GM12878 (cell line): Measurements from ENCODE around the gene LBH. TPM values are rescaled to one million over a fixed set of nuclear protein-coding genes. Genes with fewer than 3 reads are reported as not detected.

Source experiments
- ATAC-seq: fragments of 200-7000 bp; cut with Tn5 transposase; 3 replicates; pipeline ENCODE4 v1.9.1; 2020; ENCODE audit warnings: mild to moderate bottlenecking, moderate library complexity
- BruUV-seq: library from RNA; stranded (reverse); fragments of 400-500 nt; replicated peaks from 2 replicates; lab custom pipeline; 2021; lab: Mats Ljungman, UMichigan
- CTCF ChIA-PET: fragments of 300-600 bp; sonication (Branson Sonifier 250); formaldehyde crosslinking; extraction: SDS; loops from one replicate; lab custom pipeline; 2021; ENCODE audit warnings: inconsistent platforms; lab: Yijun Ruan, JAX
- POLR2A ChIA-PET: fragments of 350-600 bp; formaldehyde crosslinking; extraction: SDS; loops from one replicate; lab custom pipeline; 2021; ENCODE audit warnings: inconsistent platforms; lab: Charles Lee
- RAD21 ChIA-PET: fragments of 300-600 bp; sonication (Branson Sonifier 250); formaldehyde crosslinking; loops from one replicate; lab custom pipeline; 2023; ENCODE audit warnings: antibody characterized with exemption; ENCODE audit not compliant: unreplicated experiment; lab: Charles Lee
- SMC1A ChIA-PET: fragments of 300-600 bp; sonication (Branson Sonifier 250); formaldehyde crosslinking; loops from one replicate; lab custom pipeline; 2023; ENCODE audit not compliant: unreplicated experiment, uncharacterized antibody; lab: Charles Lee
- DNase-seq: peaks from one replicate; pipeline ENCODE4 v3.0.0-alpha.2; 2011; ENCODE audit warnings: low read depth, low spot score
- FAIRE-seq: peaks from 3 replicates; lab custom pipeline; 2011; peaks lifted over from hg19 to GRCh38; lab: Jason Lieb, UNC
- H2AFZ ChIP-seq: 2 replicates; pipeline ENCODE4 v1.6.0; 2011; ENCODE audit warnings: low read depth, low read length, control low read depth; ENCODE audit not compliant: control insufficient read depth
- H3K27ac ChIP-seq: 2 replicates; pipeline ENCODE4 v1.5.1; 2011; ENCODE audit warnings: control low read depth; ENCODE audit not compliant: control insufficient read depth, insufficient read depth
- H3K27me3 ChIP-seq, 2 experiments: replicated peaks in 1 of 2; 2 replicates each; pipeline versions ENCODE4 v1.6.0 to v1.6.1; 2011; ENCODE audit warnings: low read length in 1 of 2; ENCODE audit not compliant: control insufficient read depth in 2 of 2, insufficient read depth in 2 of 2
- H3K36me3 ChIP-seq, 2 experiments: 2 replicates each; pipeline ENCODE4 v1.5.1; 2011; ENCODE audit warnings: low read length in 1 of 2; ENCODE audit not compliant: control insufficient read depth in 2 of 2, insufficient read depth in 2 of 2
- H3K4me1 ChIP-seq: 2 replicates; pipeline ENCODE4 v1.6.1; 2011; ENCODE audit warnings: mild to moderate bottlenecking, low read length, moderate library complexity, mixed read lengths; ENCODE audit not compliant: control insufficient read depth, insufficient read depth
- H3K4me2 ChIP-seq: 2 replicates; pipeline ENCODE4 v1.6.0; 2011; ENCODE audit warnings: control low read depth; ENCODE audit not compliant: control insufficient read depth, insufficient read depth
- H3K4me3 ChIP-seq: fragments of 200-600 bp; sonication (generic); 2 replicates; pipeline ENCODE4 v1.5.1; 2016
- H3K79me2 ChIP-seq: 2 replicates; pipeline ENCODE4 v1.6.0; 2011; ENCODE audit warnings: low read length; ENCODE audit not compliant: control insufficient read depth, insufficient read depth
- H3K9ac ChIP-seq: 2 replicates; pipeline ENCODE4 v1.8.0; 2011; ENCODE audit warnings: low read length, control low read depth, mixed read lengths; ENCODE audit not compliant: control insufficient read depth, insufficient read depth
- H3K9me3 ChIP-seq: replicated peaks from 3 replicates; pipeline ENCODE4 v1.5.1; 2011; ENCODE audit warnings: mild to moderate bottlenecking, low read length; ENCODE audit not compliant: control insufficient read depth, insufficient read depth
- H4K20me1 ChIP-seq: 2 replicates; pipeline ENCODE4 v1.6.0; 2011; ENCODE audit not compliant: control insufficient read depth, insufficient read depth
- ATF2 ChIP-seq: IDR thresholded peaks from 2 replicates; pipeline ENCODE4 v1.6.1; 2012; ENCODE audit warnings: low read length, inconsistent platforms
- BRCA1 ChIP-seq: IDR thresholded peaks from 2 replicates; pipeline ENCODE4 v1.6.1; 2011; ENCODE audit warnings: low read depth, low read length, improper control_type of control experiment
- CEBPZ ChIP-seq: fragments of 150-350 bp; IDR thresholded peaks from 2 replicates; pipeline ENCODE4 v1.6.1; 2016; ENCODE audit warnings: low read depth, low read length
- FOXK2 ChIP-seq: fragments of 450-650 bp; IDR thresholded peaks from 2 replicates; pipeline ENCODE4 v1.6.1; 2017; ENCODE audit warnings: mild to moderate bottlenecking, moderate library complexity
- MTA3 ChIP-seq: IDR thresholded peaks from 2 replicates; pipeline ENCODE4 v1.6.1; 2012; ENCODE audit warnings: low read length, inconsistent platforms, borderline replicate concordance
- WRNIP1 ChIP-seq: IDR thresholded peaks from 2 replicates; pipeline ENCODE4 v1.6.1; 2011; ENCODE audit warnings: low read depth, low read length, improper control_type of control experiment, borderline replicate concordance
- ZBTB40 ChIP-seq: fragments of 450-650 bp; IDR thresholded peaks from 2 replicates; pipeline ENCODE4 v1.6.1; 2016; ENCODE audit warnings: mild to moderate bottlenecking, moderate library complexity, borderline replicate concordance
- whole genome bisulfite sequencing: methylation state at CpG from one replicate; pipeline ENCODE4 v1.1.6; 2016; ENCODE audit warnings: low lambda C conversion rate; ENCODE audit not compliant: insufficient replicate concordance, insufficient coverage; ENCODE audit errors: missing lambda C conversion rate; 5-methylcytosine and 5-hydroxymethylcytosine counted together
- in situ Hi-C: fragments of 300-500 bp; cut with MboI; formaldehyde crosslinking; loops from 9 replicates; pipeline ENCODE4 v1.14.3; 2018; ENCODE audit warnings: mixed read lengths
- intact Hi-C: fragments of 100-400 bp; cut with micrococcal nuclease; formaldehyde crosslinking; loops from one replicate; pipeline ENCODE4 v1.14.2; 2022; ENCODE audit not compliant: unreplicated experiment
- polyA plus RNA-seq, 11 experiments: library from polyadenylated mRNA; depleted of rRNA in 4 of 11; unstranded in 6 of 11; stranded (reverse) in 5 of 11; fragments of >200 nt; fragmentation: Nextera tagmentation in 4 of 11; fragmentation: Illumina TruSeq in 1 of 11; extraction: Ambion mirVana in 4 of 11; extraction: Trizol in 1 of 11; gene quantifications; 1 replicate in 1 of 11; 2 replicates in 10 of 11; pipeline versions ENCODE4 v1.2.1 to v1.2.3, GENCODE V29; 2011 to 2016; ENCODE audit warnings: inconsistent platforms in 2 of 11, missing spikeins in 2 of 11, low read depth in 1 of 11
- total RNA-seq, 4 experiments: library from RNA; depleted of rRNA in 3 of 4; stranded (reverse); fragments of >200 nt in 3 of 4; fragmentation: Illumina TruSeq in 1 of 4; extraction: Trizol in 1 of 4; gene quantifications; 2 replicates each; pipeline versions ENCODE4 v1.2.1 to v1.2.3, GENCODE V29; 2013 to 2021

The LBH gene
- total and polyA plus RNA-seq, 10 of the 15 experiments (the other 5 are each of a cell fraction or from before 2014, with no cell fraction given) = 9.3 to 133 (median 34.1) TPM

GRCh38 chr2:30194421-30194820 is 36.9 kb upstream of the LBH start:
- H3K9ac ChIP-seq = no peak overlapping the region
- no peak overlapping the region for H3K4me2 ChIP-seq
- in situ Hi-C loops (no loop called here), intact Hi-C loops (no loop called here)
- ChIA-PET SMC1A (interaction anchor here (1.0 to 1.2 kb wide), 2 partner anchors 29 to 499 kb away, joined by 3 to 6 read pairs; no protein-coding TSS in a partner anchor), RAD21 (no interaction called here), CTCF (interaction anchor here (1.1 kb wide), 1 partner anchor 30 kb away, joined by 3 read pairs; no protein-coding TSS in a partner anchor), POLR2A (no interaction called here)
- no peaks in the 10 kb centered on the region for H3K4me1 ChIP-seq
- DNase-seq = no peak
- H3K4me3 ChIP-seq = no peak overlapping the region
- BruUV-seq = no TSS peak
- H3K36me3 ChIP-seq = no peaks in the 10 kb centered on the region
- ATAC-seq = no peak
- no peaks in the 10 kb centered on the region for H3K27me3 ChIP-seq
- no peak overlapping the region for H2AFZ ChIP-seq
- no peak for FAIRE-seq
- no peak for TF ChIP-seq WRNIP1
- no peak for TF ChIP-seq BRCA1
- TF ChIP-seq FOXK2 = no peak
- TF ChIP-seq MTA3 = no peak
- no peak for TF ChIP-seq ZBTB40
- TF ChIP-seq CEBPZ = no peak
- no peak for TF ChIP-seq ATF2
- no peak overlapping the region for H3K27ac ChIP-seq
- 34% methylated on average over 7 of the region's 7 CpGs for WGBS
- H4K20me1 ChIP-seq = no peaks in the 10 kb centered on the region
- no peaks in the 10 kb centered on the region for H3K9me3 ChIP-seq
- H3K79me2 ChIP-seq = no peaks in the 10 kb centered on the region
